ENCODE data around the gene FOXK2.
"Not testable (repeated sequence)": the region's sequence is repeated elsewhere in the genome, so short reads cannot be mapped to it uniquely, and the experiment has no call there.

FOXK2 gene

DNA sequence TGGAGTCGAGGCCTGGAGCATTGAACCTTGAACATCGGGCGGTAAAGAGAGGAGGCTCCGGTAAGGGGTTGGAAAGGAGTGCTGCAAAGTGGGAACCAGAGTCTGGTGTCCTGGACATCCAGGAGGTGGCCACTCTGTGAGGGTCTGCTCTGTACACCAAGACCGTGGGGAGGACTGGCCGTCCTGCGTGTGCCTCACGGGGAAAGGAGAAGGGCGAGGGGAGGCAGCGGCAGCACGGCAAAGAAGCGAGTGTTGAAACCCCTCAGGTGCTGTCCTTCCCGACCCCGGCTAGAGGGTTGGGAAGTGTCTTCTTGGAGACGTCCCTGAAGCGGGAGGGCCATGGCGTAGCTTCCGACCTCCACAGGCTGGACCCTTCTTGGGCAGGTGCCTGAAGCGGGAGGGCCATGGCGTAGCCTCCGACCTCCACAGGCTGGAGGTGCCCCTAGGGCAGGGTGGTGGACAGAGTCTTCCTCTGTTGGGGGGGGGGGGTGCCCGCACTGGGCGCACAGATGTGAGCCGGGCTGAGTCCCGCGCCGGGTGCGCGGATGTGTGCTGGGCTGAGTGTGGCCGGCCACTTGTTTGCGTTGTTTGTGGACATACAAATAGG is 42.0 kb downstream of the FOXK2 start:
- Histone ChIP-seq H3K9ac (ENCODE audit: low read depth in 1 of 2, low read length in 2 of 2) (no peak overlapping the region), H3K27me3 (ENCODE audit: control insufficient read depth in 2 of 2, insufficient read depth in 2 of 2, low read length in 2 of 2) (no peaks in the 10 kb centered on the region), H3K36me3 (ENCODE audit: control insufficient read depth in 2 of 2, insufficient read depth in 2 of 2, low read length in 2 of 2) (peaks cover 3 to 5% of the 10 kb centered on the region in 2 donors), H3K4me3 (ENCODE audit: low read length in 2 of 2) (no peak overlapping the region), H3K9me3 (ENCODE audit: control insufficient read depth in 2 of 2, low read length in 2 of 2) (no peaks in the 10 kb centered on the region), H3K27ac (ENCODE audit: low read depth in 2 of 2, low read length in 2 of 2) (no peak overlapping the region), H3K4me1 (ENCODE audit: control insufficient read depth in 2 of 2, insufficient read depth in 2 of 2, low read length in 2 of 2) (peaks cover 19 to 20% of the 10 kb centered on the region in 2 donors)

DNA sequence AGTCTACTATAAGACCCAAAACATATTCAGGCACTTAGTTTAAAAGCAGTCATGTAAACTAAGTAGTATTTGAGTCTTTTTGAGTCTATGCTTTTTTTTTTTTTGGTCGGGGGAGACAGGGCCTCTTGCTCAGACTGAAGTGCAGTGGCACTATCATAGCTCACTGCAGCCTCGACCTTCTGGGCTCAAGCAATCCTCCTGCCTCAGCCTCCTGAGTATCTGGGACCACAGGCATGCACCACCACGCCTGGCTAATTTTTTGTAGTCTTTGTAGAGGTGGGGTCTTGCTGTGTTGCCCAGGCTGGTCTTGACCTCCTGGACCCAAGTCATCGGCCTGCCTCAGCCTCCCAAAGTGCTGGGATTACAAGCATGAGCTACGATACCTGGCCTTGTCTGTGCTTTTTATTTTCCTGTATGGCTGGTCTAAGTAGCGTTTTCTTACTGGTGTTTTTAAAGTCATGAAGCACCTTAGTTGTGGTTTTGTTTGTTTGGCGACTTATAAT is 43.2 kb downstream of the FOXK2 start:
- peaks cover 25 to 29% of the 10 kb centered on the region in 2 donors for H3K4me1 ChIP-seq (ENCODE audit: control insufficient read depth in 2 of 2, insufficient read depth in 2 of 2, low read length in 2 of 2)
- not testable (repeated sequence) for H3K27ac ChIP-seq (ENCODE audit: low read depth in 2 of 2, low read length in 2 of 2); H3K36me3 ChIP-seq (ENCODE audit: control insufficient read depth in 2 of 2, insufficient read depth in 2 of 2, low read length in 2 of 2); H3K4me3 ChIP-seq (ENCODE audit: low read length in 2 of 2); H3K9me3 ChIP-seq (ENCODE audit: control insufficient read depth in 2 of 2, low read length in 2 of 2); H3K9ac ChIP-seq (ENCODE audit: low read depth in 1 of 2, low read length in 2 of 2); H3K27me3 ChIP-seq (ENCODE audit: control insufficient read depth in 2 of 2, insufficient read depth in 2 of 2, low read length in 2 of 2)

DNA sequence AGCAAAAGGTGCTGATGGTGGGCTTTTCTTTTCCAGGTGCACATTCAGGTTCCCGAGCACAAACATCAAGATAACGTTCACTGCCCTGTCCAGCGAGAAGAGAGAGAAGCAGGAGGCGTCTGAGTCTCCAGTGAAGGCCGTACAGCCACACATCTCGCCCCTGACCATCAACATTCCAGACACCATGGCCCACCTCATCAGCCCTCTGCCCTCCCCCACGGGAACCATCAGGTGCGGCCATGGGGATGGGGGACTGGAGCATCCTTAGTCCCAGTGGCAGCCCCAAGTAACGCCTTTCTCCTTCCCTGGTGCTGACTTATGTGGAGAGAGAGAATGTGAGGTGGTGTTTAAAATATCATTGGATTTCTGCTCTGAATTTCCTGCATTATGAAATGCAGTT is 43.8 kb downstream of the FOXK2 start:
- H3K4me3 ChIP-seq (ENCODE audit: low read length in 2 of 2), result no peak overlapping the region
- peaks cover 5 to 7% of the 10 kb centered on the region in 2 donors for H3K36me3 ChIP-seq (ENCODE audit: control insufficient read depth in 2 of 2, insufficient read depth in 2 of 2, low read length in 2 of 2)
- H3K27ac ChIP-seq (ENCODE audit: low read depth in 2 of 2, low read length in 2 of 2), result no peak overlapping the region
- H3K27me3 ChIP-seq (ENCODE audit: control insufficient read depth in 2 of 2, insufficient read depth in 2 of 2, low read length in 2 of 2), result no peaks in the 10 kb centered on the region
- no peak overlapping the region for H3K9ac ChIP-seq (ENCODE audit: low read depth in 1 of 2, low read length in 2 of 2)
- H3K4me1 ChIP-seq (ENCODE audit: control insufficient read depth in 2 of 2, insufficient read depth in 2 of 2, low read length in 2 of 2), result peaks cover 30 to 35% of the 10 kb centered on the region in 2 donors
- no peaks in the 10 kb centered on the region for H3K9me3 ChIP-seq (ENCODE audit: control insufficient read depth in 2 of 2, low read length in 2 of 2)

DNA sequence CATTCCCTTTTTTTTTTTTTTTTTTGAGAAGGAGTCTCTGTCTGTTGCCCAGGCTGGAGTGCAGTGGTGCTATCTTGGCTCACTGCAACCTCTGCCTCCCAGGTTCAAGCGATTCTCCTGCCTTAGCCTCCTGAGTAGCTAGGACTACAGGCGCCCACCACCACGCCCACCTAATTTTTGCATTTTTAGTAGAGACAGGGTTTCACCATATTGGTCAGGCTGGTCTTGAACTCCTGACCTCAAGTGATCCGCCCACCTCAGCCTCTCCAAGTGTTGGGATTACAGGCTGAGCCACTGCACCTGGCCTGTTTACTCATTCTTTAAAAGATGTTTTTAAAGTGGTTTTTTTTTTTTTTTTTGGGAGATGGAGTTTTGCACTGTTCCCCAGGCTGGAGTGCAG is 44.2 kb downstream of the FOXK2 start:
- not testable (repeated sequence) for H3K9me3 ChIP-seq (ENCODE audit: control insufficient read depth in 2 of 2, low read length in 2 of 2); H3K4me3 ChIP-seq (ENCODE audit: low read length in 2 of 2); H3K9ac ChIP-seq (ENCODE audit: low read depth in 1 of 2, low read length in 2 of 2); H3K27ac ChIP-seq (ENCODE audit: low read depth in 2 of 2, low read length in 2 of 2); H3K36me3 ChIP-seq (ENCODE audit: control insufficient read depth in 2 of 2, insufficient read depth in 2 of 2, low read length in 2 of 2); H3K27me3 ChIP-seq (ENCODE audit: control insufficient read depth in 2 of 2, insufficient read depth in 2 of 2, low read length in 2 of 2)
- H3K4me1 ChIP-seq (ENCODE audit: control insufficient read depth in 2 of 2, insufficient read depth in 2 of 2, low read length in 2 of 2), result peaks cover 33 to 35% of the 10 kb centered on the region in 2 donors

DNA sequence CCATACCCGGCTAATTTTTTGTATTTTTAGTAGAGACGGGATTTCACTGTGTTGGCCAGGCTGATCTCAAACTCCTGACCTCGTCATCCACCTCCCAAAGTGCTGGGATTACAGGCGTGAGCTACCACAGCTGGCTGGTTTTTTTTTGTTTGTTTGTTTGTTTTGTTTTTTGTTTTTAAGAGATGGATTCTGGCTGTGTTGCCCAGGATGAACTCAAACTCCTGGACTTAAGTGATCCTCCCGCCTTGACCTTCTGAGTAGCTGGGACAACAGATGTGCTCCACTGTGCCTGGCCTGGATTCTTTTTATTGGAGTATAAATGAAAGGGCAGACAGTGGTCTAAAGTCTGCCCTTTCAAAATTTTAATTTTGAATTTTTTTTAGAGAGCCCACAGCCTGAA is 44.7 kb downstream of the FOXK2 start:
- H3K9me3 ChIP-seq (ENCODE audit: control insufficient read depth in 2 of 2, low read length in 2 of 2), result no peaks in the 10 kb centered on the region
- no peak overlapping the region for H3K4me3 ChIP-seq (ENCODE audit: low read length in 2 of 2)
- no peak overlapping the region for H3K9ac ChIP-seq (ENCODE audit: low read depth in 1 of 2, low read length in 2 of 2)
- H3K36me3 ChIP-seq (ENCODE audit: control insufficient read depth in 2 of 2, insufficient read depth in 2 of 2, low read length in 2 of 2), result peaks cover 7 to 10% of the 10 kb centered on the region in 2 donors
- H3K27me3 ChIP-seq (ENCODE audit: control insufficient read depth in 2 of 2, insufficient read depth in 2 of 2, low read length in 2 of 2), result no peaks in the 10 kb centered on the region
- peaks cover 36 to 39% of the 10 kb centered on the region in 2 donors for H3K4me1 ChIP-seq (ENCODE audit: control insufficient read depth in 2 of 2, insufficient read depth in 2 of 2, low read length in 2 of 2)
- no peak overlapping the region for H3K27ac ChIP-seq (ENCODE audit: low read depth in 2 of 2, low read length in 2 of 2)

DNA sequence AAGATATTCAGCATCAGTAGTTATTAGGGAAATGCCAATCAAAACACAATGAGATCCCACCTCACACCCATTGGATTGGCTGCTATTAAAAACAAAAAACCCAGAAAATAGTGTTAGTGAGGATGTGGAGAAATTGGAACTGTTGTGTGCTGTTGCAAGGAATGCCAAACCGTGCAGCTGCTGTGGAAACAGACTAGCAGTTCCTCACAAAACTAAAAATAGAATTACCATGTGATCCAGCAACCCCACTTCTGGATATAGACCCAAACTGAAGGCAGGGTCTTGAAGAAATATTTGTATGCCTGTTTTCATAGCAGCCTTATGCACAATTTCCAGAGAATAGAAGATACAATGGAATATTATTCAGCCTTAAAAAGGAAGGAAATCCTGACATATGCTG is 46.0 kb downstream of the FOXK2 start:
- Histone ChIP-seq H3K27ac (ENCODE audit: low read depth in 2 of 2, low read length in 2 of 2) (no peak overlapping the region), H3K36me3 (ENCODE audit: control insufficient read depth in 2 of 2, insufficient read depth in 2 of 2, low read length in 2 of 2) (peaks cover 7 to 12% of the 10 kb centered on the region in 2 donors), H3K4me3 (ENCODE audit: low read length in 2 of 2) (no peak overlapping the region), H3K27me3 (ENCODE audit: control insufficient read depth in 2 of 2, insufficient read depth in 2 of 2, low read length in 2 of 2) (no peaks in the 10 kb centered on the region), H3K9me3 (ENCODE audit: control insufficient read depth in 2 of 2, low read length in 2 of 2) (no peaks in the 10 kb centered on the region), H3K9ac (ENCODE audit: low read depth in 1 of 2, low read length in 2 of 2) (no peak overlapping the region), H3K4me1 (ENCODE audit: control insufficient read depth in 2 of 2, insufficient read depth in 2 of 2, low read length in 2 of 2) (peaks cover 32 to 33% of the 10 kb centered on the region in 2 donors)

DNA sequence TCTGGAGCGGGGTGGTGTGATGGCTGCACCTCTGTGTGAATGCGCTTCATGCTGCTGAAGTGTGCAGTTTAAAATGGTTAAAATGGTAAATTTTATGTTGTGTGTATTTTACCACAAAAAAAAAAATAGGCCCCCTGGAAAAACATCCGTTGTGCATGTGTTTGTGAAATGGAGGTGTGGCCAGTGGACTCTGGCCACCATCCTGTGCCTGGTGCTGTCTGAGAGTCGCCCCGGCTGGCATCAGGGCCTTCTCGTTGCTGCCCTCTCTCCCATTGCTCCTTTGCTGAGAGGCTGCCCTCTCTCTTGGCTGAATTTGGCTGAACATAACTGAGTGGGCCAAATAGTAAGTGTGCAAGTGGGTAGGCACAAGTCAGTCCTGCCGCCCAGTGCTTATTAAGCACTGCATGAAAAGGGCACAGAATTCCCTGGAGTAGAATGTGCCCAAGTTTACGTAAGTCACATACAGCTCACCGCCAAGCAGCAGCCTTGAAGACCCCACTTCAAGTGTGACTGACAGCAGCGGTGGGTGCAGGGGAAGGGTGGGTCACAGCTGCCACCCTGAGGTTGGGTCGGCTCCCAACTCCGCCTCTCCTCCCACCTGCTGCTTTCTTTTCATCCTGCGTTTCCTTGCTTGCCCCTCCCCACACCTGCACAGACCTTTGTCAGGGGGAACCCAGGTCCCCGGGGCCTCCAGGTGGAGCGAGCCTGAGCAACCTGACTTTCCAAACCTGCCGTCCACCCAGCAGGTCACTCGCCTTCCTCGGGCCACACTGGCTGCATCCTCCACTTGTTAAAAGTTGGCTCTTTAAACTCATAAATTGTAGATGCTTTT is 46.8 kb downstream of the FOXK2 start:
- Histone ChIP-seq H3K4me3 (ENCODE audit: low read length in 2 of 2) (peak overlapping the region in 1 of 2 donors; percentile 20), H3K9me3 (ENCODE audit: control insufficient read depth in 2 of 2, low read length in 2 of 2) (no peaks in the 10 kb centered on the region), H3K4me1 (ENCODE audit: control insufficient read depth in 2 of 2, insufficient read depth in 2 of 2, low read length in 2 of 2) (peaks cover 29 to 33% of the 10 kb centered on the region in 2 donors), H3K27me3 (ENCODE audit: control insufficient read depth in 2 of 2, insufficient read depth in 2 of 2, low read length in 2 of 2) (no peaks in the 10 kb centered on the region), H3K27ac (ENCODE audit: low read depth in 2 of 2, low read length in 2 of 2) (peak overlapping the region in 1 of 2 donors; percentile 61), H3K9ac (ENCODE audit: low read depth in 1 of 2, low read length in 2 of 2) (peak overlapping the region in 1 of 2 donors; percentile 8), H3K36me3 (ENCODE audit: control insufficient read depth in 2 of 2, insufficient read depth in 2 of 2, low read length in 2 of 2) (peaks cover 7 to 16% of the 10 kb centered on the region in 2 donors)

DNA sequence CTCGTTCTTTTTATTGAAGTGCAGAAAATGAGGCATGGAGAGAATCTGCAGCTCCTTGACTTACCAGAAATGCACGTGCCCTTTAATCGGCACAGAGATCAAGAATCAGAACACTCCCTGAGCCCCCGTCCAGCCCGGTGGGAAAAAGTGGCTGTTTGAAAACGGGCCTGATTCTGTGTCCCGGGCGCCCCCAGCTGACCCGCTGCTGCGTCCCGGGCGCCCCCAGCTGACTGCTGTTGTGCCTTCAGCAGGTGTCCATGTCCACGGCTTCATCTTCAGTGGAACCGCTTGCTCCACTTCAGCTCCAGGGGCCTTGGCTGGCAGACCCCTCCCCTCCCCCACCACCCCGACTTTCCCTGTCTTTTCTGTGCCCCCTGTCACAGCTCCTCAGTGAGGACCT is 47.8 kb downstream of the FOXK2 start:
- Histone ChIP-seq H3K4me1 (ENCODE audit: control insufficient read depth in 2 of 2, insufficient read depth in 2 of 2, low read length in 2 of 2) (peaks cover 29 to 33% of the 10 kb centered on the region in 2 donors), H3K36me3 (ENCODE audit: control insufficient read depth in 2 of 2, insufficient read depth in 2 of 2, low read length in 2 of 2) (peaks cover 15 to 24% of the 10 kb centered on the region in 2 donors), H3K27me3 (ENCODE audit: control insufficient read depth in 2 of 2, insufficient read depth in 2 of 2, low read length in 2 of 2) (no peaks in the 10 kb centered on the region), H3K9me3 (ENCODE audit: control insufficient read depth in 2 of 2, low read length in 2 of 2) (no peaks in the 10 kb centered on the region), H3K4me3 (ENCODE audit: low read length in 2 of 2) (no peak overlapping the region), H3K27ac (ENCODE audit: low read depth in 2 of 2, low read length in 2 of 2) (peak overlapping the region in 1 of 2 donors; percentile 23), H3K9ac (ENCODE audit: low read depth in 1 of 2, low read length in 2 of 2) (no peak overlapping the region)

DNA sequence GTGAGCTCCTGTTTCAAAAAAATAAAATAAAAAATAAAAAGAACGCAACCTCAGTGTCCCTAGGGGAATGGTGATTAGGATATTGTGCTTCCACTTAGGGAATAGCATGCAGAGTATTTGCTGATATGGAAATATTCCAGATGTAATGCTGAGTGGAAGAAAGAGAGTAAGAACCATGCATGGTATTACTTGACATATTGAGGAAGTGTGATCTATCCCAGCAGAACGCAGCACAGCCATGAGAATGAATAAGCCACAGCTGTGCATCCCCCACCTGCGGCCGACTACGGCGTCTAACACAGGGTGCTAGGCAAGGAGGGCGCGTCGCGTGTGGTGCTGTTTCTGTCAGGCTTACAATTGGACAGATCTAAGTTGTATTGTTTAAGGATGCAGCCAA is 49.5 kb downstream of the FOXK2 start:
- H3K27ac ChIP-seq (ENCODE audit: low read depth in 2 of 2, low read length in 2 of 2), result peak overlapping the region; percentile 65 to 69
- peaks cover 16 to 33% of the 10 kb centered on the region in 2 donors for H3K36me3 ChIP-seq (ENCODE audit: control insufficient read depth in 2 of 2, insufficient read depth in 2 of 2, low read length in 2 of 2)
- H3K27me3 ChIP-seq (ENCODE audit: control insufficient read depth in 2 of 2, insufficient read depth in 2 of 2, low read length in 2 of 2), result no peaks in the 10 kb centered on the region
- peaks cover 26 to 33% of the 10 kb centered on the region in 2 donors for H3K4me1 ChIP-seq (ENCODE audit: control insufficient read depth in 2 of 2, insufficient read depth in 2 of 2, low read length in 2 of 2)
- no peaks in the 10 kb centered on the region for H3K9me3 ChIP-seq (ENCODE audit: control insufficient read depth in 2 of 2, low read length in 2 of 2)
- no peak overlapping the region for H3K4me3 ChIP-seq (ENCODE audit: low read length in 2 of 2)
- H3K9ac ChIP-seq (ENCODE audit: low read depth in 1 of 2, low read length in 2 of 2), result peak overlapping the region in 1 of 2 donors; percentile 24

DNA sequence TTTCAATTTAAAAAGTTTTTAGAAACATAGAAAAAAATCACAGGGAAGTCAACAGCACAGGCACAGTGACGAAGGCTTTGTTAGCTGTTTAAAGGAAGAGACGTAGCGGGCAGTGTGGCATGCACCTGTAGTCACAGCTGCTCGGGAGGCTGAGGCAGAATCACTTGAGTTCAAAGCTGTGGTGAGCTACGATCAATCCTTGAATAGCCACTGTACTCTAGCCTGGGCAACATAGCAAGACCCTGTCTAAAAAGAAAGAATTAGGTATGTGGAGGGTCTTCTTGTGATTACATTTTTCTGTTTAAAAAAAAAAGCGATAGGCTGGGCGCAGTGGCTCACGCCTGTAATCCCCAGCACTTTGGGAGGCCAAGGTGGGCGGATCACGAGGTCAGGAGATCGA is 50.1 kb downstream of the FOXK2 start:
- Histone ChIP-seq H3K9ac (ENCODE audit: low read depth in 1 of 2, low read length in 2 of 2) (no peak overlapping the region), H3K4me1 (ENCODE audit: control insufficient read depth in 2 of 2, insufficient read depth in 2 of 2, low read length in 2 of 2) (peaks cover 26 to 33% of the 10 kb centered on the region in 2 donors), H3K36me3 (ENCODE audit: control insufficient read depth in 2 of 2, insufficient read depth in 2 of 2, low read length in 2 of 2) (peaks cover 18 to 38% of the 10 kb centered on the region in 2 donors), H3K4me3 (ENCODE audit: low read length in 2 of 2) (no peak overlapping the region), H3K27me3 (ENCODE audit: control insufficient read depth in 2 of 2, insufficient read depth in 2 of 2, low read length in 2 of 2) (no peaks in the 10 kb centered on the region), H3K27ac (ENCODE audit: low read depth in 2 of 2, low read length in 2 of 2) (no peak overlapping the region), H3K9me3 (ENCODE audit: control insufficient read depth in 2 of 2, low read length in 2 of 2) (no peaks in the 10 kb centered on the region)

All from mucosa of rectum (tissue), 2 donors.